ENCODE results near the gene DNAJC21. TPM values are rescaled to one million over a fixed set of nuclear protein-coding genes. Genes with fewer than 3 reads are reported as not detected.

Gene DNAJC21
- total RNA-seq, 4 donors from 2014 or later: 12.7 to 34.8 (median 26.6) TPM

- in situ Hi-C loops (cut with MboI; ENCODE audit: low pct_ligation_motif_present in 1 of 4, low pct_unique_long_range_greater_than_20kb in 1 of 4, low sequenced_read_pairs in 3 of 4): loop anchor here in 2 of 4 donors (10.0 to 25.0 kb wide), 2 partner anchors 355 to 377 kb away; no protein-coding TSS in a partner anchor
- TF ChIP-seq POLR2A (IDR thresholded peaks at IDR 0.05) (no peak), POLR2AphosphoS5 (IDR thresholded peaks at IDR 0.05) (no peak), EP300 (IDR thresholded peaks at IDR 0.05; ENCODE audit: low read depth) (no peak), CTCF (IDR thresholded peaks at IDR 0.05) (no peak)
- no peak for DNase-seq
Measured at GRCh38 chr5:34891981-34892380, 37.4 kb upstream of the DNAJC21 start.

GRCh38 chr5:34892414-34892813 lies 36.9 kb upstream of the DNAJC21 start:
- Histone ChIP-seq H3K4me1 (no peaks in the 10 kb centered on the region), H3K4me3 (no peak overlapping the region), H3K9me3 (no peaks in the 10 kb centered on the region), H3K27ac (no peak overlapping the region), H3K36me3 (no peaks in the 10 kb centered on the region), H3K27me3 (no peaks in the 10 kb centered on the region)
- intact Hi-C loops (cut with DNase I; ENCODE audit: low total_unique reads) (no loop called here), in situ Hi-C loops (cut with MboI; ENCODE audit: low pct_ligation_motif_present in 1 of 4, low pct_unique_long_range_greater_than_20kb in 1 of 4, low sequenced_read_pairs in 3 of 4) (loop anchor here in 2 of 4 donors (10.0 to 25.0 kb wide), 2 partner anchors 355 to 378 kb away; no protein-coding TSS in a partner anchor)
- no peak for TF ChIP-seq CTCF (IDR thresholded peaks at IDR 0.05)
- no peak for TF ChIP-seq EP300 (IDR thresholded peaks at IDR 0.05; ENCODE audit: low read depth)
- no peak for TF ChIP-seq POLR2A (IDR thresholded peaks at IDR 0.05)
- TF ChIP-seq POLR2AphosphoS5 (IDR thresholded peaks at IDR 0.05): no peak
- DNase-seq: no peak
- WGBS, 2 donors (ENCODE audit: low coverage in 1 of 2): 88 to 96% methylated on average over 5 to 6 of the region's 6 CpGs

More at GRCh38 chr5:34891981-34892380, 37.4 kb upstream of the DNAJC21 start:
- Histone ChIP-seq H3K4me3 (no peak overlapping the region), H3K9me3 (no peaks in the 10 kb centered on the region), H3K36me3 (no peaks in the 10 kb centered on the region), H3K4me1 (no peaks in the 10 kb centered on the region), H3K27me3 (no peaks in the 10 kb centered on the region), H3K27ac (no peak overlapping the region)
- intact Hi-C loops (cut with DNase I; ENCODE audit: low total_unique reads): no loop called here
- 79 to 90% methylated on average over 5 of the region's 5 CpGs for WGBS, 2 donors (ENCODE audit: low coverage in 1 of 2)

- intact Hi-C loops (cut with DNase I; ENCODE audit: low total_unique reads) (loop anchor here (5.0 kb wide), 1 partner anchor 372 kb away; no protein-coding TSS in a partner anchor), in situ Hi-C loops (cut with MboI; ENCODE audit: low pct_ligation_motif_present in 1 of 4, low pct_unique_long_range_greater_than_20kb in 1 of 4, low sequenced_read_pairs in 3 of 4) (loop anchor here in 2 of 4 donors (10.0 to 25.0 kb wide), 2 partner anchors 357 to 380 kb away; no protein-coding TSS in a partner anchor)
- no peak for DNase-seq
- no peaks in the 10 kb centered on the region for H3K27me3 ChIP-seq
- H3K9me3 ChIP-seq: no peaks in the 10 kb centered on the region
- H3K4me3 ChIP-seq: no peak overlapping the region
- no peak for TF ChIP-seq CTCF (IDR thresholded peaks at IDR 0.05)
- no peak for TF ChIP-seq POLR2A (IDR thresholded peaks at IDR 0.05)
- no peak for TF ChIP-seq POLR2AphosphoS5 (IDR thresholded peaks at IDR 0.05)
- TF ChIP-seq EP300 (IDR thresholded peaks at IDR 0.05; ENCODE audit: low read depth): no peak
- H3K4me1 ChIP-seq: no peaks in the 10 kb centered on the region
- WGBS, 2 donors (ENCODE audit: low coverage in 1 of 2): 100% methylated on average over 1 of the region's 1 CpG
- no peaks in the 10 kb centered on the region for H3K36me3 ChIP-seq
- H3K27ac ChIP-seq: no peak overlapping the region
Measured at GRCh38 chr5:34894716-34895115, 34.6 kb upstream of the DNAJC21 start.

- 82% methylated on average over 2 of the region's 2 CpGs; no CpG with 5 or more reads in 1 of the 2 donors for WGBS, 2 donors (ENCODE audit: low coverage in 1 of 2)
- intact Hi-C loops (cut with DNase I; ENCODE audit: low total_unique reads): loop anchor here (5.0 kb wide), 1 partner anchor 374 kb away; no protein-coding TSS in a partner anchor
- Histone ChIP-seq H3K27ac (no peak overlapping the region), H3K27me3 (no peaks in the 10 kb centered on the region), H3K9me3 (no peaks in the 10 kb centered on the region), H3K4me3 (no peak overlapping the region), H3K4me1 (no peaks in the 10 kb centered on the region), H3K36me3 (no peaks in the 10 kb centered on the region)
- DNase-seq: no peak
- in situ Hi-C loops (cut with MboI; ENCODE audit: low pct_ligation_motif_present in 1 of 4, low pct_unique_long_range_greater_than_20kb in 1 of 4, low sequenced_read_pairs in 3 of 4): loop anchor here in 2 of 4 donors (10.0 to 25.0 kb wide), 2 partner anchors 359 to 381 kb away; no protein-coding TSS in a partner anchor
- TF ChIP-seq POLR2AphosphoS5 (IDR thresholded peaks at IDR 0.05) (no peak), POLR2A (IDR thresholded peaks at IDR 0.05) (no peak), EP300 (IDR thresholded peaks at IDR 0.05; ENCODE audit: low read depth) (no peak), CTCF (IDR thresholded peaks at IDR 0.05) (no peak)
Measured at GRCh38 chr5:34895641-34896419, 33.5 kb upstream of the DNAJC21 start.

Data from transverse colon (tissue), 4 donors.